ENCODE results near the gene ARFGAP3. TPM values are rescaled to one million over a fixed set of nuclear protein-coding genes. Genes with fewer than 3 reads are reported as not detected.

Gene ARFGAP3
- total RNA-seq, 2 donors from 2014 or later = 38.0 to 46.3 TPM

- Mint-ChIP-seq H3K4me1 (ENCODE audit: low read depth) (peaks cover 38% of the 10 kb centered on the region), H3K9me3 (no peaks in the 10 kb centered on the region), H3K4me3 (no peak overlapping the region), H3K27ac (no peak overlapping the region), H3K36me3 (ENCODE audit: insufficient read depth in 2 of 2) (peaks cover 2% of the 10 kb centered on the region in 2 donors), H3K27me3 (ENCODE audit: low read depth) (no peaks in the 10 kb centered on the region)
- DNase-seq (no peak), ATAC-seq (replicated peaks in 1 of 2) (no peak)
These were observed 35.1 kb upstream of the ARFGAP3 start for GRCh38 chr22:42892156-42892555.

GRCh38 chr22:42891696-42892095, 34.6 kb upstream of the ARFGAP3 start:
- no peak overlapping the region for H3K4me3 Mint-ChIP-seq
- no peak for DNase-seq
- no peak overlapping the region for H3K27ac Mint-ChIP-seq
- H3K27me3 Mint-ChIP-seq (ENCODE audit: low read depth) = no peaks in the 10 kb centered on the region
- ATAC-seq (replicated peaks in 1 of 2) = no peak
- peaks cover 2% of the 10 kb centered on the region in 2 donors for H3K36me3 Mint-ChIP-seq (ENCODE audit: insufficient read depth in 2 of 2)
- peaks cover 37% of the 10 kb centered on the region for H3K4me1 Mint-ChIP-seq (ENCODE audit: low read depth)
- no peaks in the 10 kb centered on the region for H3K9me3 Mint-ChIP-seq

GRCh38 chr22:42891008-42891407, 33.9 kb upstream of the ARFGAP3 start:
- ATAC-seq (replicated peaks in 1 of 2) (no peak), DNase-seq (no peak)
- Mint-ChIP-seq H3K9me3 (no peaks in the 10 kb centered on the region), H3K36me3 (ENCODE audit: insufficient read depth in 2 of 2) (peaks cover 2% of the 10 kb centered on the region in 2 donors), H3K27ac (no peak overlapping the region), H3K4me1 (ENCODE audit: low read depth) (peaks cover 30% of the 10 kb centered on the region), H3K27me3 (ENCODE audit: low read depth) (no peaks in the 10 kb centered on the region), H3K4me3 (no peak overlapping the region)

- H3K27me3 Mint-ChIP-seq (ENCODE audit: low read depth) = no peaks in the 10 kb centered on the region
- H3K4me1 Mint-ChIP-seq (ENCODE audit: low read depth) = peaks cover 13% of the 10 kb centered on the region
- H3K36me3 Mint-ChIP-seq (ENCODE audit: insufficient read depth in 2 of 2) = peaks cover 2% of the 10 kb centered on the region in 2 donors
- H3K9me3 Mint-ChIP-seq = no peaks in the 10 kb centered on the region
- H3K4me3 Mint-ChIP-seq = peak overlapping the region; percentile 19 to 48
- ATAC-seq (replicated peaks in 1 of 2) (peak; percentile 24 to 42), DNase-seq (no peak)
- H3K27ac Mint-ChIP-seq = no peak overlapping the region
These were observed 32.2 kb upstream of the ARFGAP3 start for GRCh38 chr22:42889304-42889703.

- peaks cover 11% of the 10 kb centered on the region for H3K4me1 Mint-ChIP-seq (ENCODE audit: low read depth)
- H3K27ac Mint-ChIP-seq = no peak overlapping the region
- H3K36me3 Mint-ChIP-seq (ENCODE audit: insufficient read depth in 2 of 2) = peaks cover 2% of the 10 kb centered on the region in 2 donors
These were observed 30.7 kb upstream of the ARFGAP3 start for GRCh38 chr22:42887523-42888507.

GRCh38 chr22:42887120-42887519, 30.0 kb upstream of the ARFGAP3 start:
- Mint-ChIP-seq H3K36me3 (ENCODE audit: insufficient read depth in 2 of 2) (peaks cover 2% of the 10 kb centered on the region in 2 donors), H3K9me3 (no peaks in the 10 kb centered on the region), H3K4me1 (ENCODE audit: low read depth) (peaks cover 11% of the 10 kb centered on the region), H3K27ac (no peak overlapping the region), H3K4me3 (no peak overlapping the region), H3K27me3 (ENCODE audit: low read depth) (no peaks in the 10 kb centered on the region)
- DNase-seq (no peak), ATAC-seq (replicated peaks in 1 of 2) (no peak)

More at GRCh38 chr22:42887523-42888507, 30.7 kb upstream of the ARFGAP3 start:
- ATAC-seq (replicated peaks in 1 of 2) (no peak), DNase-seq (no peak)
- no peak overlapping the region for H3K4me3 Mint-ChIP-seq
- no peaks in the 10 kb centered on the region for H3K27me3 Mint-ChIP-seq (ENCODE audit: low read depth)
- no peaks in the 10 kb centered on the region for H3K9me3 Mint-ChIP-seq

- no peak for ATAC-seq (replicated peaks in 1 of 2)
- H3K9me3 Mint-ChIP-seq = no peaks in the 10 kb centered on the region
- H3K4me1 Mint-ChIP-seq (ENCODE audit: low read depth) = peaks cover 11% of the 10 kb centered on the region
- H3K36me3 Mint-ChIP-seq (ENCODE audit: insufficient read depth in 2 of 2) = peaks cover 2% of the 10 kb centered on the region in 2 donors
- no peak overlapping the region for H3K4me3 Mint-ChIP-seq
- no peak for DNase-seq
- no peak overlapping the region for H3K27ac Mint-ChIP-seq
- no peaks in the 10 kb centered on the region for H3K27me3 Mint-ChIP-seq (ENCODE audit: low read depth)
These were observed 28.4 kb upstream of the ARFGAP3 start for GRCh38 chr22:42885446-42885845.

- peaks cover 11% of the 10 kb centered on the region for H3K4me1 Mint-ChIP-seq (ENCODE audit: low read depth)
- no peak overlapping the region for H3K27ac Mint-ChIP-seq
- H3K27me3 Mint-ChIP-seq (ENCODE audit: low read depth) = no peaks in the 10 kb centered on the region
- H3K36me3 Mint-ChIP-seq (ENCODE audit: insufficient read depth in 2 of 2) = peaks cover 2% of the 10 kb centered on the region in 2 donors
- no peaks in the 10 kb centered on the region for H3K9me3 Mint-ChIP-seq
- ATAC-seq (replicated peaks in 1 of 2) (no peak), DNase-seq (no peak)
- H3K4me3 Mint-ChIP-seq = no peak overlapping the region
These were observed 27.7 kb upstream of the ARFGAP3 start for GRCh38 chr22:42884616-42885375.

- ATAC-seq (replicated peaks in 1 of 2) (no peak), DNase-seq (no peak)
- Mint-ChIP-seq H3K36me3 (ENCODE audit: insufficient read depth in 2 of 2) (peaks cover 0 to 2% of the 10 kb centered on the region in 2 donors), H3K27me3 (ENCODE audit: low read depth) (no peaks in the 10 kb centered on the region), H3K27ac (no peak overlapping the region), H3K4me3 (no peak overlapping the region), H3K4me1 (ENCODE audit: low read depth) (peaks cover 4% of the 10 kb centered on the region), H3K9me3 (no peaks in the 10 kb centered on the region)
These were observed 26.9 kb upstream of the ARFGAP3 start for GRCh38 chr22:42883970-42884369.

- Mint-ChIP-seq H3K4me3 (no peak overlapping the region), H3K9me3 (no peaks in the 10 kb centered on the region), H3K27ac (no peak overlapping the region), H3K36me3 (ENCODE audit: insufficient read depth in 2 of 2) (no peaks in the 10 kb centered on the region), H3K27me3 (ENCODE audit: low read depth) (no peaks in the 10 kb centered on the region), H3K4me1 (ENCODE audit: low read depth) (no peaks in the 10 kb centered on the region)
- DNase-seq = no peak
- no peak for ATAC-seq (replicated peaks in 1 of 2)
These were observed 26.0 kb upstream of the ARFGAP3 start for GRCh38 chr22:42883121-42883520.

GRCh38 chr22:42881982-42882656, 25.0 kb upstream of the ARFGAP3 start:
- ATAC-seq (replicated peaks in 1 of 2) (no peak), DNase-seq (no peak)
- Mint-ChIP-seq H3K4me1 (ENCODE audit: low read depth) (no peaks in the 10 kb centered on the region), H3K27me3 (ENCODE audit: low read depth) (no peaks in the 10 kb centered on the region), H3K4me3 (no peak overlapping the region), H3K36me3 (ENCODE audit: insufficient read depth in 2 of 2) (no peaks in the 10 kb centered on the region), H3K9me3 (no peaks in the 10 kb centered on the region), H3K27ac (no peak overlapping the region)

- Mint-ChIP-seq H3K27ac (no peak overlapping the region), H3K36me3 (ENCODE audit: insufficient read depth in 2 of 2) (no peaks in the 10 kb centered on the region)
These were observed 24.2 kb upstream of the ARFGAP3 start for GRCh38 chr22:42881298-42881697.

GRCh38 chr22:42880815-42881214, 23.7 kb upstream of the ARFGAP3 start:
- Mint-ChIP-seq H3K9me3 (no peaks in the 10 kb centered on the region), H3K4me3 (no peak overlapping the region), H3K27ac (no peak overlapping the region), H3K36me3 (ENCODE audit: insufficient read depth in 2 of 2) (no peaks in the 10 kb centered on the region), H3K4me1 (ENCODE audit: low read depth) (no peaks in the 10 kb centered on the region), H3K27me3 (ENCODE audit: low read depth) (no peaks in the 10 kb centered on the region)
- DNase-seq = no peak
- ATAC-seq (replicated peaks in 1 of 2) = no peak

More at GRCh38 chr22:42881298-42881697, 24.2 kb upstream of the ARFGAP3 start:
- ATAC-seq (replicated peaks in 1 of 2) (no peak), DNase-seq (no peak)
- Mint-ChIP-seq H3K9me3 (no peaks in the 10 kb centered on the region), H3K27me3 (ENCODE audit: low read depth) (no peaks in the 10 kb centered on the region), H3K4me1 (ENCODE audit: low read depth) (no peaks in the 10 kb centered on the region), H3K4me3 (no peak overlapping the region)
